ENCODE results near the gene METTL2B.
A peak's percentile ranks its signal among the peaks of the same experiment; 100 is the strongest.

The METTL2B gene

DNA sequence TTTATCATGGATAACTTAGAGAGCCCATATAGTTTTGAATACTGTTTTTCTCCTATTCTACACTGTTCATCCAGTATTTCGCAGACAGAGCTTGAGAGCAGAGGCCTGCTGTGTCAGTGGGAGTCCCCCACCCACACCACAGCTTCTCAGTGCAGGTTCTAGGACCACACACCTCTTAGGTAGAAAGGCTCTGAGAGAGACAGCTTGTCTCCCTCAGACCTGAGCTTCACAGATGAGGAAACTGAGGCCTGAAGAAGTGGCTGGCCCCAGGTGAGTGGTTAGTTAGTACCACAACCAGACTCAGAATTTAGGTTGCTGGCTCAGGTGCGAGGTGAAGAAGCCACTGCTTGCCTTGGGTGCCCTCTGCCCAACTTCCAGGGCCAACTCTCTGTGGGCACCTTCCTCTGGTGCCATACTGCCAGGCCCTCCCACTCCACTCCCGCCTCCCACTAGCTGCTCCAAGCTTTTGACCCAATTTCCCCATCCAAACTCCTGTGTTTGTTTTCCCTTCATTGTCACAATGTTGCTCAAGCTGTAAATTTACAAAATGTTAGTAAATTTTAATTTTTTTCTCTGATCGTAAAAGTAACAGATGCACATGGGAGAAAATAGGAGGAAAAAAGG is 28.5 kb upstream of the METTL2B start:
- in situ Hi-C loops (cut with HindIII; ENCODE audit: low sequenced_read_pairs) = no loop called here
- TF ChIP-seq CTCF (IDR thresholded peaks at IDR 0.05; ENCODE audit: low read depth, low read length, missing control alignments) = no peak
- no peak overlapping the region for H3K4me3 ChIP-seq (ENCODE audit: low read depth, low read length)
- no peak for DNase-seq (ENCODE audit: low read depth)

GRCh38 chr7:128448751-128449302 is 27.7 kb upstream of the METTL2B start:
- DNase-seq (ENCODE audit: low read depth) = no peak
- no peak for TF ChIP-seq CTCF (IDR thresholded peaks at IDR 0.05; ENCODE audit: low read depth, low read length, missing control alignments)
- in situ Hi-C loops (cut with HindIII; ENCODE audit: low sequenced_read_pairs) = no loop called here
- H3K4me3 ChIP-seq (ENCODE audit: low read depth, low read length) = no peak overlapping the region

DNA sequence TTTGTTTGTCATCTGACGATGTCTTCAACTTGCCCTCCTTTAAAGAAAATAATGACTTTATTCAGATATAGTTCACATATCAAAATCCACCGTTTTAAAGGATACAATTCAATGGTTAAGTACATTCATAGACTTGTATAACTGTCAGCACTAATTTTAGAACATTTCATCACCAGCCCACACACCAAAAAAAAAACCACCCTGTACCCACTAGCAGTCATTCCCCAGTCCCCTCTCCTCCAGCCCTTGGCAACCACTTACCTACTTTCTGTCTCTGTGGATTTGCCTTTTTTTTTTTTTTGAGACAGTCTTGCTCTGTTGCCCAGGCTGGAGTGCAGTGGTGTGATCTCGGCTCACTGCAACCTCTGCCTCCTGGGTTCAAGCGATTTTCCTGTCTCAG is 26.1 kb upstream of the METTL2B start:
- no peak for TF ChIP-seq CTCF (IDR thresholded peaks at IDR 0.05; ENCODE audit: low read depth, low read length, missing control alignments)
- in situ Hi-C loops (cut with HindIII; ENCODE audit: low sequenced_read_pairs) = no loop called here
- no peak for DNase-seq (ENCODE audit: low read depth)
- no peak overlapping the region for H3K4me3 ChIP-seq (ENCODE audit: low read depth, low read length)

DNA sequence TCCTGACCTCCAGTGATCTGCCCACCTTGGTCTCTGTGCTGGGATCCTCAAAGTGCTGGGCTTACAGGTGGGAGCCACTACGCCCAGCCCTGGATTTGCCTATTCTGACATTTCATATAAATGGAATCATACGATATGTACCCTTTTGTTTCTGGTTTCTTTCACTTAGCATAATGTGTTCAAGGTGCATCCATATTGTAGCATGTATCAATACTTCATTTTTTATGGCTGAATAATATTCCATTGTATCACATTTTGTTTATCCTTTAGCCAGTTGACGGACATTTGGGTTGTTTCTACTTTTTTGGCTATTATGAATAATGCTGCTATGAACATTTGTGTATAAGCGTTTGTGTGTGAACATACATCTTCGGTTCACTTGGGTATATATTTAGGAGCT is 25.6 kb upstream of the METTL2B start:
- in situ Hi-C loops (cut with HindIII; ENCODE audit: low sequenced_read_pairs) = no loop called here
- TF ChIP-seq CTCF (IDR thresholded peaks at IDR 0.05; ENCODE audit: low read depth, low read length, missing control alignments) = no peak
- no peak for DNase-seq (ENCODE audit: low read depth)
- no peak overlapping the region for H3K4me3 ChIP-seq (ENCODE audit: low read depth, low read length)

- in situ Hi-C loops (cut with HindIII; ENCODE audit: low sequenced_read_pairs) = no loop called here
- H3K4me3 ChIP-seq (ENCODE audit: low read depth, low read length) = no peak overlapping the region
- TF ChIP-seq CTCF (IDR thresholded peaks at IDR 0.05; ENCODE audit: low read depth, low read length, missing control alignments) = no peak
- no peak for DNase-seq (ENCODE audit: low read depth)
Observed at GRCh38 chr7:128452552-128452951, 24.0 kb upstream of the METTL2B start.

DNA sequence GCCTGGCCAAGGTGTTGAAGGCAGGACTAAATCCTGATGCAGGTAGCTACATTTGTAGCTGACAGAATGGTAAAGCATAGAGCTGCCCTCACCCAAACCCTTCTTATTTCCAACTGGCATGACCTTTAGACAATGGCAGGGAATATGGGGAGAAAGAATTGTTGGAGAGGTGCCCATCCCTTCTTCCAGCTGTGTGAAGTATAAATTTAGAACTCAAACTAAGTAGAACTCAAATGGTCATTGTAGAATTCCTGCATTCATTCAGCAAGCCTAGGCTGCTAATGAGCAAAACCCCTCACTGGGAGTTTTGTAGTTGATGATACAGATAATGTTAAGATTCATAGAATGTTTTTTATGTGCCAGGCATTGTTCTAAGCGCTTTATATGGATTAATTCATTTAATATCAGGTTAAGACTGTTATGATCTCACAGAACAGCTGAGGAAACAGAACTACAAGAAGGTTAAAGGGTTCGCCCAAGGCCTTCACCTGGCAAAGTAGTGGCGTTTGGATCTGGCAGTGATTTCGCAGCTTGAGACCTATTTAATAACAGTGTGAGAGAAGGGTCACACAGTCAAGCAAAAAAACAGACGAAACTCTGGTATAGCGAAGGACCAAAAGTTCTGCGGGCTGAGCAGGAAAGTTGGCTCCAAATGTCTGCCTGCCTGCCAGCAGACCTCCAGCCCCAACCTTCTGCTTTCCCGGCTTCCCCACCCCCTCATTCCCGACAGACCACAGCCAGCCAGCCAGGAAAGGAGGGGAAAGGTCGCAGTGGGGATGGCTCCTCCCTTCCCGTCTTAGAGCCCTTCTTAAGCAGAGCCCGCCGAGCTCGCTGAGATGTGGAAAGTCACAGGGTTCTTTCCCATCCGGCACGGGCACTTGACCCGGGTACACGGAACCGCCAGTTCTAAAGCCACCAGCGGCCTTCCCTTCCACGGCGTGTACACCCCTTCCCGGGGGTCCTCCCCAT is 22.4 kb upstream of the METTL2B start:
- TF ChIP-seq CTCF (IDR thresholded peaks at IDR 0.05; ENCODE audit: low read depth, low read length, missing control alignments) = no peak
- DNase-seq (ENCODE audit: low read depth) = peak; percentile 91
- H3K4me3 ChIP-seq (ENCODE audit: low read depth, low read length) = peak overlapping the region; percentile 84
- in situ Hi-C loops (cut with HindIII; ENCODE audit: low sequenced_read_pairs) = no loop called here
